ENCODE results near the gene KCP.
"Not testable (repeated sequence)": the region's sequence is repeated elsewhere in the genome, so short reads cannot be mapped to it uniquely, and the experiment has no call there.

Gene KCP

GRCh38 chr7:128946936-128947830 lies 36.7 kb upstream of the KCP start:
- H3K4me1 ChIP-seq (ENCODE audit: low read length), result peaks cover under 1% of the 10 kb centered on the region; the same call in 1 of the 2 replicates

GRCh38 chr7:128945668-128946366 lies 35.3 kb upstream of the KCP start:
- H3K27ac ChIP-seq (ENCODE audit: low read length), result no peak overlapping the region
- peaks cover 8% of the 10 kb centered on the region; the same call in 1 of the 2 replicates for H3K36me3 ChIP-seq (replicated peaks; ENCODE audit: insufficient read depth, low read length)
- TF ChIP-seq EZH2 (optimal IDR thresholded peaks at IDR 0.05; ENCODE audit: low read depth, low read length), result no peak
- no peak for TF ChIP-seq EZH2phosphoT487 (IDR thresholded peaks at IDR 0.05; ENCODE audit: low read length)
- TF ChIP-seq, protein P1, sequence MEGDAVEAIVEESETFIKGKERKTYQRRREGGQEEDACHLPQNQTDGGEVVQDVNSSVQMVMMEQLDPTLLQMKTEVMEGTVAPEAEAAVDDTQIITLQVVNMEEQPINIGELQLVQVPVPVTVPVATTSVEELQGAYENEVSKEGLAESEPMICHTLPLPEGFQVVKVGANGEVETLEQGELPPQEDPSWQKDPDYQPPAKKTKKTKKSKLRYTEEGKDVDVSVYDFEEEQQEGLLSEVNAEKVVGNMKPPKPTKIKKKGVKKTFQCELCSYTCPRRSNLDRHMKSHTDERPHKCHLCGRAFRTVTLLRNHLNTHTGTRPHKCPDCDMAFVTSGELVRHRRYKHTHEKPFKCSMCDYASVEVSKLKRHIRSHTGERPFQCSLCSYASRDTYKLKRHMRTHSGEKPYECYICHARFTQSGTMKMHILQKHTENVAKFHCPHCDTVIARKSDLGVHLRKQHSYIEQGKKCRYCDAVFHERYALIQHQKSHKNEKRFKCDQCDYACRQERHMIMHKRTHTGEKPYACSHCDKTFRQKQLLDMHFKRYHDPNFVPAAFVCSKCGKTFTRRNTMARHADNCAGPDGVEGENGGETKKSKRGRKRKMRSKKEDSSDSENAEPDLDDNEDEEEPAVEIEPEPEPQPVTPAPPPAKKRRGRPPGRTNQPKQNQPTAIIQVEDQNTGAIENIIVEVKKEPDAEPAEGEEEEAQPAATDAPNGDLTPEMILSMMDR (IDR thresholded peaks at IDR 0.05; ENCODE audit: low read length), result no peak
- H2AFZ ChIP-seq (ENCODE audit: low read length), result no peak overlapping the region
- no peaks in the 10 kb centered on the region for H4K20me1 ChIP-seq (ENCODE audit: insufficient read depth, low read length)
- no peak overlapping the region for H3K4me3 ChIP-seq (ENCODE audit: low read length)
- H3F3A ChIP-seq (ENCODE audit: insufficient read depth, low read length), result peaks cover 9% of the 10 kb centered on the region
- H3K9ac ChIP-seq (ENCODE audit: low read length), result no peak overlapping the region
- peaks cover 14% of the 10 kb centered on the region for H3K4me1 ChIP-seq (ENCODE audit: low read length)
- H3K9me3 ChIP-seq (replicated peaks; ENCODE audit: insufficient read depth, low read length), result no peaks in the 10 kb centered on the region
- peaks cover 52% of the 10 kb centered on the region for H3K79me2 ChIP-seq (ENCODE audit: low read length)
- H3K9me2 ChIP-seq (replicated peaks; ENCODE audit: insufficient read depth, low read length), result no peaks in the 10 kb centered on the region
- DNase-seq, result no peak
- H3K27me3 ChIP-seq (replicated peaks; ENCODE audit: insufficient read depth, low read length), result no peaks in the 10 kb centered on the region
- no peak overlapping the region for H3K4me2 ChIP-seq (ENCODE audit: low read depth, low read length)

More at GRCh38 chr7:128946936-128947830, 36.7 kb upstream of the KCP start:
- H3K9ac ChIP-seq (ENCODE audit: low read length), result no peak overlapping the region
- H3K9me3 ChIP-seq (replicated peaks; ENCODE audit: insufficient read depth, low read length), result no peaks in the 10 kb centered on the region
- no peak for DNase-seq
- no peaks in the 10 kb centered on the region for H3K9me2 ChIP-seq (replicated peaks; ENCODE audit: insufficient read depth, low read length)
- H2AFZ ChIP-seq (ENCODE audit: low read length), result no peak overlapping the region
- H3K27me3 ChIP-seq (replicated peaks; ENCODE audit: insufficient read depth, low read length), result no peaks in the 10 kb centered on the region
- H3K36me3 ChIP-seq (replicated peaks; ENCODE audit: insufficient read depth, low read length), result peaks cover 8% of the 10 kb centered on the region; the same call in 1 of the 2 replicates
- no peaks in the 10 kb centered on the region for H3F3A ChIP-seq (ENCODE audit: insufficient read depth, low read length)
- no peak overlapping the region for H3K4me2 ChIP-seq (ENCODE audit: low read depth, low read length)
- TF ChIP-seq, protein P1 (IDR thresholded peaks at IDR 0.05; ENCODE audit: low read length), result peak; percentile 46
- TF ChIP-seq EZH2phosphoT487 (IDR thresholded peaks at IDR 0.05; ENCODE audit: low read length), result no peak
- no peak overlapping the region for H3K27ac ChIP-seq (ENCODE audit: low read length)
- no peaks in the 10 kb centered on the region for H4K20me1 ChIP-seq (ENCODE audit: insufficient read depth, low read length)
- no peak overlapping the region for H3K4me3 ChIP-seq (ENCODE audit: low read length)
- H3K79me2 ChIP-seq (ENCODE audit: low read length), result peaks cover 41% of the 10 kb centered on the region

DNA sequence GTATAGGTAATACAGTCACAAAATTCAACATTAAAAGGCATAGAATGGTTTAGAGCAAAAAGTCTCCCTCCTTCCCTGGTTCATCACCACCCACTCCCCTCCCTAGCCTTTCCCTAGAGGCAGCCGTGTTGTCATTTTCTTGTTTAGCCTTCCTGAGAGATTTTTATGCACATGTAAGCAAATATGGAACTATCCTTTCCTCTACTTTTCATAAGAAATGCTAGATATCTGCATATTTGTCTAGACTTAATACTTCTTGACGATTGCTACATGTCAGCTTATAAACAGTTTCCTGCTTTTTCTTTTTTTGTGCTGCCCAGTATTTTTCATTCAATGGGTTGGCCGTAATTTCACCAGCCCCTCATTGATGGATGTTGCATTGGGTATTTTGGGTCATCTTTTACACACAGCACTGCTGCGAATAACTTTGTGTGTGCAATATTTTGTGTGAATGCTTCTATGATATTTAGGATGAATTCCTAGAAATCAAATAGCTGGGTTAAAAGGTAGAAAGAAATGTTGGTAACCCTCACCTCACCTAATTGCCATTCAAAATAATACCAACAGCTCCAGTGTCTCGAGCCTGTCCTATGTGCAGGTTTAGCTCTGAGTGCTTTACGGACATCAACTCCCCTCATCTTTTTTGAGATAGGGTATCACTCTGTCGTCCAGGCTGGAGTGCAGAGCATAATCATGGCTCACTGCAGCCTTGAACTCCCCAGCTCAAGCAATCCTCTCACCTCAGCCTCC lies 34.2 kb upstream of the KCP start:
- H3K4me3 ChIP-seq (ENCODE audit: low read length), result no peak overlapping the region
- no peaks in the 10 kb centered on the region for H4K20me1 ChIP-seq (ENCODE audit: insufficient read depth, low read length)
- no peaks in the 10 kb centered on the region for H3K9me3 ChIP-seq (replicated peaks; ENCODE audit: insufficient read depth, low read length)
- peaks cover 53% of the 10 kb centered on the region for H3K79me2 ChIP-seq (ENCODE audit: low read length)
- peaks cover 8% of the 10 kb centered on the region; the same call in 1 of the 2 replicates for H3K36me3 ChIP-seq (replicated peaks; ENCODE audit: insufficient read depth, low read length)
- no peak overlapping the region for H3K27ac ChIP-seq (ENCODE audit: low read length)
- TF ChIP-seq EZH2phosphoT487 (IDR thresholded peaks at IDR 0.05; ENCODE audit: low read length) (no peak), EZH2 (optimal IDR thresholded peaks at IDR 0.05; ENCODE audit: low read depth, low read length) (no peak)
- TF ChIP-seq, protein P1 (IDR thresholded peaks at IDR 0.05; ENCODE audit: low read length), result no peak
- H3K4me2 ChIP-seq (ENCODE audit: low read depth, low read length), result no peak overlapping the region
- H3K9me2 ChIP-seq (replicated peaks; ENCODE audit: insufficient read depth, low read length), result no peaks in the 10 kb centered on the region
- DNase-seq, result no peak
- H3F3A ChIP-seq (ENCODE audit: insufficient read depth, low read length), result peaks cover 21% of the 10 kb centered on the region
- no peak overlapping the region for H3K9ac ChIP-seq (ENCODE audit: low read length)
- no peaks in the 10 kb centered on the region for H3K27me3 ChIP-seq (replicated peaks; ENCODE audit: insufficient read depth, low read length)
- H3K4me1 ChIP-seq (ENCODE audit: low read length), result peaks cover 23% of the 10 kb centered on the region
- H2AFZ ChIP-seq (ENCODE audit: low read length), result no peak overlapping the region

- H3F3A ChIP-seq (ENCODE audit: insufficient read depth, low read length), result peaks cover 33% of the 10 kb centered on the region
- not testable (repeated sequence) for H3K27me3 ChIP-seq (replicated peaks; ENCODE audit: insufficient read depth, low read length); H4K20me1 ChIP-seq (ENCODE audit: insufficient read depth, low read length); H3K9me3 ChIP-seq (replicated peaks; ENCODE audit: insufficient read depth, low read length); H3K36me3 ChIP-seq (replicated peaks; ENCODE audit: insufficient read depth, low read length); H2AFZ ChIP-seq (ENCODE audit: low read length); H3K9ac ChIP-seq (ENCODE audit: low read length); H3K9me2 ChIP-seq (replicated peaks; ENCODE audit: insufficient read depth, low read length); H3K27ac ChIP-seq (ENCODE audit: low read length); DNase-seq; H3K4me2 ChIP-seq (ENCODE audit: low read depth, low read length); H3K4me3 ChIP-seq (ENCODE audit: low read length)
- H3K4me1 ChIP-seq (ENCODE audit: low read length), result peaks cover 29% of the 10 kb centered on the region
- peaks cover 65% of the 10 kb centered on the region for H3K79me2 ChIP-seq (ENCODE audit: low read length)
Measured at GRCh38 chr7:128943251-128943650, 32.7 kb upstream of the KCP start.

Data from MM.1S (cell line).